Stimulated activated CD4-positive, alpha-beta T cell treated with anti-CD3 and anti-CD28 coated beads, Interleukin-15, amount 100 ng/mL, for 24 hours (primary cell): Measurements from ENCODE around the gene KRTAP5-11.
"Not testable (repeated sequence)": the region's sequence is repeated elsewhere in the genome, so short reads cannot be mapped to it uniquely, and the experiment has no call there.

Experiments
- DNase-seq: peaks from one replicate; pipeline ENCODE4 v3.0.0-alpha.2; 2020

The KRTAP5-11 gene

GRCh38 chr11:71582309-71582895 lies at the start of gene KRTAP5-11:
KRTAP5-11 (minus strand) TSS chr11:71582875; CDS start chr11:71582837, 38 bp downstream.
- no peak for DNase-seq

GRCh38 chr11:71631551-71631950 lies 48.9 kb upstream of the KRTAP5-11 start:
- not testable (repeated sequence) for DNase-seq

GRCh38 chr11:71630071-71630470 lies 47.4 kb upstream of the KRTAP5-11 start:
- not testable (repeated sequence) for DNase-seq

GRCh38 chr11:71628943-71629342 lies 46.3 kb upstream of the KRTAP5-11 start:
- not testable (repeated sequence) for DNase-seq

- not testable (repeated sequence) for DNase-seq
Observed at GRCh38 chr11:71623226-71623625, 40.6 kb upstream of the KRTAP5-11 start.

GRCh38 chr11:71622561-71622960 lies 39.9 kb upstream of the KRTAP5-11 start:
- not testable (repeated sequence) for DNase-seq

- not testable (repeated sequence) for DNase-seq
Observed at GRCh38 chr11:71615003-71615402, 32.3 kb upstream of the KRTAP5-11 start.

GRCh38 chr11:71614366-71614917 lies 31.8 kb upstream of the KRTAP5-11 start:
- not testable (repeated sequence) for DNase-seq

GRCh38 chr11:71613931-71614330 lies 31.3 kb upstream of the KRTAP5-11 start:
- DNase-seq, result not testable (repeated sequence)

- not testable (repeated sequence) for DNase-seq
Observed at GRCh38 chr11:71611218-71611910, 28.7 kb upstream of the KRTAP5-11 start.

- DNase-seq, result not testable (repeated sequence)
Observed at GRCh38 chr11:71608272-71608671, 25.6 kb upstream of the KRTAP5-11 start.

GRCh38 chr11:71607520-71608216 lies 25.0 kb upstream of the KRTAP5-11 start:
- DNase-seq, result not testable (repeated sequence)

GRCh38 chr11:71606853-71607519 lies 24.3 kb upstream of the KRTAP5-11 start:
- DNase-seq, result not testable (repeated sequence)

GRCh38 chr11:71604798-71605488 lies 22.3 kb upstream of the KRTAP5-11 start:
- DNase-seq, result peak; percentile 40

GRCh38 chr11:71603221-71603620 lies 20.5 kb upstream of the KRTAP5-11 start:
- DNase-seq, result not testable (repeated sequence)

- not testable (repeated sequence) for DNase-seq
Observed at GRCh38 chr11:71589546-71589920, 6.9 kb upstream of the KRTAP5-11 start.

- DNase-seq, result peak; percentile 82
Observed at GRCh38 chr11:71588822-71589545, 6.3 kb upstream of the KRTAP5-11 start.

GRCh38 chr11:71588314-71588713 lies 5.6 kb upstream of the KRTAP5-11 start:
- DNase-seq, result not testable (repeated sequence)

GRCh38 chr11:71585673-71586072 lies 3.0 kb upstream of the KRTAP5-11 start:
- not testable (repeated sequence) for DNase-seq

GRCh38 chr11:71582969-71583368 lies 294 bp upstream of the KRTAP5-11 start:
- not testable (repeated sequence) for DNase-seq

GRCh38 chr11:71581826-71582225 lies 849 bp downstream of the KRTAP5-11 start:
- no peak for DNase-seq
